DOHH2 (cell line): Measurements from ENCODE around the gene EPB41L4B.

Source experiments
- H3F3A ChIP-seq: fragments of 200-600 bp; sonication (generic), shearing (Covaris generic); 2 replicates; pipeline ENCODE4 v1.6.0; 2016; ENCODE audit warnings: antibody characterized with exemption, mild to moderate bottlenecking; ENCODE audit not compliant: control insufficient read depth, insufficient read depth
- H3K27ac ChIP-seq: fragments of 200-600 bp; sonication (generic); 2 replicates; pipeline ENCODE4 v1.5.1; 2014; ENCODE audit warnings: low read depth, mild to moderate bottlenecking, low read length, moderate library complexity
- H3K27me3 ChIP-seq: fragments of 200-600 bp; sonication (generic); 2 replicates; pipeline ENCODE4 v1.6.1; 2014; ENCODE audit warnings: mild to moderate bottlenecking, low read length, mixed read lengths; ENCODE audit not compliant: control insufficient read depth
- H3K36me3 ChIP-seq: fragments of 200-600 bp; sonication (generic); 2 replicates; pipeline ENCODE4 v1.6.1; 2014; ENCODE audit warnings: mild to moderate bottlenecking, low read length, moderate library complexity, mixed read lengths; ENCODE audit not compliant: control insufficient read depth
- H3K4me1 ChIP-seq: fragments of 200-600 bp; sonication (generic); 2 replicates; pipeline ENCODE4 v1.6.1; 2014; ENCODE audit warnings: mild to moderate bottlenecking, low read length, mixed read lengths; ENCODE audit not compliant: control insufficient read depth
- H3K4me2 ChIP-seq: fragments of 200-600 bp; sonication (generic); 2 replicates; pipeline ENCODE4 v1.6.0; 2014; ENCODE audit warnings: mild to moderate bottlenecking, low read length, moderate library complexity
- H3K4me3 ChIP-seq: fragments of 200-600 bp; sonication (generic); 2 replicates; pipeline ENCODE4 v1.5.1; 2014; ENCODE audit warnings: mild to moderate bottlenecking, low read length, mixed read lengths
- H3K79me2 ChIP-seq: fragments of 200-600 bp; sonication (generic); 2 replicates; pipeline ENCODE4 v1.6.1; 2014; ENCODE audit warnings: mild to moderate bottlenecking, low read length, mixed read lengths; ENCODE audit not compliant: control insufficient read depth
- H3K9me2 ChIP-seq: fragments of 200-600 bp; sonication (generic); replicated peaks from 2 replicates; pipeline ENCODE4 v1.6.1; 2014; ENCODE audit warnings: mild to moderate bottlenecking, low read length, mixed read lengths; ENCODE audit not compliant: control insufficient read depth
- H3K9me3 ChIP-seq: fragments of 200-600 bp; sonication (generic); 2 replicates; pipeline ENCODE4 v1.6.1; 2014; ENCODE audit warnings: antibody characterized with exemption, low read length, mixed read lengths; ENCODE audit not compliant: control insufficient read depth, insufficient read depth
- H4K20me1 ChIP-seq: fragments of 200-600 bp; sonication (generic); 2 replicates; pipeline ENCODE4 v1.6.0; 2014; ENCODE audit warnings: low read depth, mild to moderate bottlenecking, antibody characterized with exemption, low read length, moderate library complexity; ENCODE audit not compliant: control insufficient read depth, insufficient read depth
- CTCF ChIP-seq: fragments of 200-600 bp; sonication (generic); IDR thresholded peaks from one replicate; pipeline ENCODE4 v1.5.1; 2014; ENCODE audit warnings: antibody characterized with exemption, mild to moderate bottlenecking, low read depth, low read length; ENCODE audit not compliant: poor library complexity, severe bottlenecking
- EZH2phosphoT487 ChIP-seq: fragments of 200-600 bp; sonication (generic); IDR thresholded peaks from 2 replicates; pipeline ENCODE4 v1.6.1; 2017; ENCODE audit warnings: borderline replicate concordance, mild to moderate bottlenecking, antibody characterized with exemption, low read length, moderate library complexity, mixed read lengths

The EPB41L4B gene

DNA sequence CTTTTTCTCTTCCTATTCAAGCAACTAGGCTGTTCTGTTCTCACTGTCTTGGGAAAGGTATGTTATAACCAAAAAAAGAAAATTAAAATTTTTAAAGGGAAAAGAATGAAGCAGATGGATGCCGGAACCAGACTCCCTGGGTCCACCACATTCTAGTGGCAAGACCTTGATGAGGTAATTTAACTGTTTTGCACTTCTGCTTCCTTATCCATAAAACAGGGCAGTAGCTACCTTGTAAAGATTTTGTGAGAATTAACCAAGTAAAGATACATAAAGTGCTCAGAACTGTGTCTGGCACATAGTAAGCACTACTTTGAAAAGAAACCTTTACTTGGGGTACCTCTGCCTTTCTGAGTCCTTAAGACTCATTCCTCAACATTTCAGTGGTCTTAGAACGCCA, 17.0 kb downstream of the EPB41L4B start:
- Histone ChIP-seq H3K27ac (no peak overlapping the region), H3K4me3 (no peak overlapping the region), H3K27me3 (no peaks in the 10 kb centered on the region), H4K20me1 (no peaks in the 10 kb centered on the region), H3K9me3 (no peaks in the 10 kb centered on the region), H3K4me1 (no peaks in the 10 kb centered on the region), H3F3A (no peaks in the 10 kb centered on the region), H3K9me2 (no peaks in the 10 kb centered on the region), H3K4me2 (no peak overlapping the region), H3K79me2 (no peaks in the 10 kb centered on the region), H3K36me3 (no peaks in the 10 kb centered on the region)
- no peak for TF ChIP-seq EZH2phosphoT487
- TF ChIP-seq CTCF, result no peak

DNA sequence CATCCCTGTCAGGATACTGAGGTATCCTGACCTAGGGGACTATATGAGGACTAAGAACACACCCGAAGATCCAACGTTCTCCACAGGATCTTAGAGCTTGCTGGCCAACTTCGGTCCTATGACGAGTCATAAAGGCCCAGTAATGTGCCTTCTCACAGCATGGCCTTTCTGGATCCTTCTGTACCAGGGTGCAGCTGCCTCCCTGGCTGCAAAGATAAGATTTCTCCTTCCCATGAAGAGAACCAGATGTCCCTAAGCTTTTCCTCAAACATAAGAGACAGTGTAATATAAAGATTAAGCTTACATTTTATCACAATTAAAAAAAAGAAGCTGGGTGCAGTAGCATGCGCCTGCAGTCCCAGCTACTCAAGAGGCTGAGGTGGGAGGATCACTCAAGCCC, 18.3 kb downstream of the EPB41L4B start:
- no peaks in the 10 kb centered on the region for H3K9me3 ChIP-seq
- no peaks in the 10 kb centered on the region for H3K27me3 ChIP-seq
- H3K4me2 ChIP-seq, result no peak overlapping the region
- no peak overlapping the region for H3K27ac ChIP-seq
- H3K4me1 ChIP-seq, result no peaks in the 10 kb centered on the region
- TF ChIP-seq CTCF (no peak), EZH2phosphoT487 (no peak)
- H3F3A ChIP-seq, result no peaks in the 10 kb centered on the region
- H3K36me3 ChIP-seq, result no peaks in the 10 kb centered on the region
- H3K9me2 ChIP-seq, result no peaks in the 10 kb centered on the region
- H3K4me3 ChIP-seq, result no peak overlapping the region
- no peaks in the 10 kb centered on the region for H3K79me2 ChIP-seq
- no peaks in the 10 kb centered on the region for H4K20me1 ChIP-seq

DNA sequence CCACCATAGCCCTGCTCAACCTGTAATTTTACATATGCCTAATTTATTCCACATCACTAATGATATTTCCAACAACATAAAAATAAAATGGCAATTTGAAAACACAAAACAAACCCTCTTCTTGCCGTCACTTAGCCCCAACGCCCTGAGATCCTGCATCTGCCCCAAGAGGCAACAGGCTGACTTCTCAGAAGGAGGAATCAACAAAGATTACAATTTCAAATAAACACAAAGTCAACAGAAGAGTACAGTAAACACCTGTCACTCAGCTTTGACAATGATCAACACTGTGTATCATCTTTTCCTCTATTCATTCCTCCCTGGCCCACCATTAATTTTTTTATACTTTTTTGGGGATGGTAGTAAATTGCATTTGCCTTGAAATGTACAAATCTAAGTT, 19.8 kb downstream of the EPB41L4B start:
- no peaks in the 10 kb centered on the region for H3F3A ChIP-seq
- H3K4me1 ChIP-seq, result no peaks in the 10 kb centered on the region

More for the DNA sequence above, 19.8 kb downstream of the EPB41L4B start:
- Histone ChIP-seq H3K79me2 (no peaks in the 10 kb centered on the region), H3K9me2 (no peaks in the 10 kb centered on the region), H3K36me3 (no peaks in the 10 kb centered on the region), H4K20me1 (no peaks in the 10 kb centered on the region), H3K9me3 (no peaks in the 10 kb centered on the region), H3K27me3 (no peaks in the 10 kb centered on the region), H3K27ac (no peak overlapping the region), H3K4me2 (no peak overlapping the region), H3K4me3 (no peak overlapping the region)
- TF ChIP-seq CTCF (no peak), EZH2phosphoT487 (no peak)
